Activated CD4-positive, alpha-beta T cell treated with anti-CD3 and anti-CD28 coated beads, Interleukin-2, amount 50 U/mL, for 48 hours (primary cell): ENCODE results near the gene CHCHD3.
"Not testable (repeated sequence)": the region's sequence is repeated elsewhere in the genome, so short reads cannot be mapped to it uniquely, and the experiment has no call there.

Experiments
- DNase-seq, 2 experiments: peaks; one replicate each; pipeline ENCODE4 v3.0.0-alpha.2; 2020

Gene CHCHD3

GRCh38 chr7:132943645-132944044 is 138.2 kb downstream of the CHCHD3 start:
- DNase-seq, result no peak

GRCh38 chr7:132942701-132943100 is 139.2 kb downstream of the CHCHD3 start:
- DNase-seq, result no peak

- DNase-seq, result no peak
These were observed 140.0 kb downstream of the CHCHD3 start for GRCh38 chr7:132941905-132942304.

- no peak for DNase-seq
These were observed 140.5 kb downstream of the CHCHD3 start for GRCh38 chr7:132941428-132941827.

- DNase-seq, result no peak
These were observed 141.8 kb downstream of the CHCHD3 start for GRCh38 chr7:132940084-132940483.

GRCh38 chr7:132939495-132939894 is 142.4 kb downstream of the CHCHD3 start:
- DNase-seq, result no peak

GRCh38 chr7:132937286-132937685 is 144.6 kb downstream of the CHCHD3 start:
- DNase-seq, result no peak

- DNase-seq, result no peak
These were observed 146.3 kb downstream of the CHCHD3 start for GRCh38 chr7:132935608-132936007.

- no peak for DNase-seq
These were observed 147.9 kb downstream of the CHCHD3 start for GRCh38 chr7:132934017-132934416.

GRCh38 chr7:132933072-132933458 is 148.8 kb downstream of the CHCHD3 start:
- DNase-seq, result no peak

- DNase-seq, result no peak
These were observed 149.4 kb downstream of the CHCHD3 start for GRCh38 chr7:132932296-132933071.

- no peak for DNase-seq
These were observed 151.0 kb downstream of the CHCHD3 start for GRCh38 chr7:132930881-132931280.

GRCh38 chr7:132929944-132930343 is 151.9 kb downstream of the CHCHD3 start:
- DNase-seq, result not testable (repeated sequence)

GRCh38 chr7:132919771-132920170 is 162.1 kb downstream of the CHCHD3 start:
- no peak for DNase-seq

- DNase-seq, result no peak
These were observed 166.2 kb downstream of the CHCHD3 start for GRCh38 chr7:132915647-132916046.

GRCh38 chr7:132910657-132911056 is 171.2 kb downstream of the CHCHD3 start:
- no peak for DNase-seq

GRCh38 chr7:132907380-132907940 is 174.4 kb downstream of the CHCHD3 start:
- no peak for DNase-seq

- DNase-seq, result no peak
These were observed 175.6 kb downstream of the CHCHD3 start for GRCh38 chr7:132906193-132906835.

GRCh38 chr7:132905136-132905535 is 176.8 kb downstream of the CHCHD3 start:
- DNase-seq, result not testable (repeated sequence)

- no peak for DNase-seq
These were observed 177.7 kb downstream of the CHCHD3 start for GRCh38 chr7:132904209-132904608.

GRCh38 chr7:132902294-132902693 is 179.6 kb downstream of the CHCHD3 start:
- not testable (repeated sequence) for DNase-seq

GRCh38 chr7:132901241-132901640 is 180.6 kb downstream of the CHCHD3 start:
- no peak for DNase-seq

- no peak for DNase-seq
These were observed 182.1 kb downstream of the CHCHD3 start for GRCh38 chr7:132899833-132900232.

GRCh38 chr7:132898641-132899175 is 183.2 kb downstream of the CHCHD3 start:
- DNase-seq, result not testable (repeated sequence)
